ENCODE measurements around the gene IPO4. TPM values are rescaled to one million over a fixed set of nuclear protein-coding genes. Genes with fewer than 3 reads are reported as not detected.

IPO4 gene
- total and polyA plus RNA-seq, 2 of the 13 experiments (the other 11 are each of a cell fraction or from before 2014, with no cell fraction given), result 39.0 to 179 TPM

GRCh38 chr14:24138396-24139271 is 50.0 kb downstream of the IPO4 start (continued):
- TF ChIP-seq, protein P1, sequence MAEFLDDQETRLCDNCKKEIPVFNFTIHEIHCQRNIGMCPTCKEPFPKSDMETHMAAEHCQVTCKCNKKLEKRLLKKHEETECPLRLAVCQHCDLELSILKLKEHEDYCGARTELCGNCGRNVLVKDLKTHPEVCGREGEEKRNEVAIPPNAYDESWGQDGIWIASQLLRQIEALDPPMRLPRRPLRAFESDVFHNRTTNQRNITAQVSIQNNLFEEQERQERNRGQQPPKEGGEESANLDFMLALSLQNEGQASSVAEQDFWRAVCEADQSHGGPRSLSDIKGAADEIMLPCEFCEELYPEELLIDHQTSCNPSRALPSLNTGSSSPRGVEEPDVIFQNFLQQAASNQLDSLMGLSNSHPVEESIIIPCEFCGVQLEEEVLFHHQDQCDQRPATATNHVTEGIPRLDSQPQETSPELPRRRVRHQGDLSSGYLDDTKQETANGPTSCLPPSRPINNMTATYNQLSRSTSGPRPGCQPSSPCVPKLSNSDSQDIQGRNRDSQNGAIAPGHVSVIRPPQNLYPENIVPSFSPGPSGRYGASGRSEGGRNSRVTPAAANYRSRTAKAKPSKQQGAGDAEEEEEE (CRISPR knock-in tag; IDR thresholded peaks at IDR 0.05; ENCODE audit: borderline replicate concordance), result no peak
- TF ChIP-seq SETDB1 (CRISPR knock-in tag; IDR thresholded peaks at IDR 0.05; ENCODE audit: borderline replicate concordance), result no peak
- no peak for TF ChIP-seq SMAD9 (CRISPR knock-in tag; IDR thresholded peaks at IDR 0.05)
- no peak for TF ChIP-seq ZNF224 (CRISPR knock-in tag; IDR thresholded peaks at IDR 0.05)
- TF ChIP-seq DMAP1 (CRISPR knock-in tag; IDR thresholded peaks at IDR 0.05), result no peak
- TF ChIP-seq MTA1 (CRISPR knock-in tag; IDR thresholded peaks at IDR 0.05; ENCODE audit: borderline replicate concordance), result peak; percentile 49; the same call in 1 of the 2 replicates
- TF ChIP-seq ONECUT2 (CRISPR knock-in tag; IDR thresholded peaks at IDR 0.05), result no peak
- TF ChIP-seq, protein P2, sequence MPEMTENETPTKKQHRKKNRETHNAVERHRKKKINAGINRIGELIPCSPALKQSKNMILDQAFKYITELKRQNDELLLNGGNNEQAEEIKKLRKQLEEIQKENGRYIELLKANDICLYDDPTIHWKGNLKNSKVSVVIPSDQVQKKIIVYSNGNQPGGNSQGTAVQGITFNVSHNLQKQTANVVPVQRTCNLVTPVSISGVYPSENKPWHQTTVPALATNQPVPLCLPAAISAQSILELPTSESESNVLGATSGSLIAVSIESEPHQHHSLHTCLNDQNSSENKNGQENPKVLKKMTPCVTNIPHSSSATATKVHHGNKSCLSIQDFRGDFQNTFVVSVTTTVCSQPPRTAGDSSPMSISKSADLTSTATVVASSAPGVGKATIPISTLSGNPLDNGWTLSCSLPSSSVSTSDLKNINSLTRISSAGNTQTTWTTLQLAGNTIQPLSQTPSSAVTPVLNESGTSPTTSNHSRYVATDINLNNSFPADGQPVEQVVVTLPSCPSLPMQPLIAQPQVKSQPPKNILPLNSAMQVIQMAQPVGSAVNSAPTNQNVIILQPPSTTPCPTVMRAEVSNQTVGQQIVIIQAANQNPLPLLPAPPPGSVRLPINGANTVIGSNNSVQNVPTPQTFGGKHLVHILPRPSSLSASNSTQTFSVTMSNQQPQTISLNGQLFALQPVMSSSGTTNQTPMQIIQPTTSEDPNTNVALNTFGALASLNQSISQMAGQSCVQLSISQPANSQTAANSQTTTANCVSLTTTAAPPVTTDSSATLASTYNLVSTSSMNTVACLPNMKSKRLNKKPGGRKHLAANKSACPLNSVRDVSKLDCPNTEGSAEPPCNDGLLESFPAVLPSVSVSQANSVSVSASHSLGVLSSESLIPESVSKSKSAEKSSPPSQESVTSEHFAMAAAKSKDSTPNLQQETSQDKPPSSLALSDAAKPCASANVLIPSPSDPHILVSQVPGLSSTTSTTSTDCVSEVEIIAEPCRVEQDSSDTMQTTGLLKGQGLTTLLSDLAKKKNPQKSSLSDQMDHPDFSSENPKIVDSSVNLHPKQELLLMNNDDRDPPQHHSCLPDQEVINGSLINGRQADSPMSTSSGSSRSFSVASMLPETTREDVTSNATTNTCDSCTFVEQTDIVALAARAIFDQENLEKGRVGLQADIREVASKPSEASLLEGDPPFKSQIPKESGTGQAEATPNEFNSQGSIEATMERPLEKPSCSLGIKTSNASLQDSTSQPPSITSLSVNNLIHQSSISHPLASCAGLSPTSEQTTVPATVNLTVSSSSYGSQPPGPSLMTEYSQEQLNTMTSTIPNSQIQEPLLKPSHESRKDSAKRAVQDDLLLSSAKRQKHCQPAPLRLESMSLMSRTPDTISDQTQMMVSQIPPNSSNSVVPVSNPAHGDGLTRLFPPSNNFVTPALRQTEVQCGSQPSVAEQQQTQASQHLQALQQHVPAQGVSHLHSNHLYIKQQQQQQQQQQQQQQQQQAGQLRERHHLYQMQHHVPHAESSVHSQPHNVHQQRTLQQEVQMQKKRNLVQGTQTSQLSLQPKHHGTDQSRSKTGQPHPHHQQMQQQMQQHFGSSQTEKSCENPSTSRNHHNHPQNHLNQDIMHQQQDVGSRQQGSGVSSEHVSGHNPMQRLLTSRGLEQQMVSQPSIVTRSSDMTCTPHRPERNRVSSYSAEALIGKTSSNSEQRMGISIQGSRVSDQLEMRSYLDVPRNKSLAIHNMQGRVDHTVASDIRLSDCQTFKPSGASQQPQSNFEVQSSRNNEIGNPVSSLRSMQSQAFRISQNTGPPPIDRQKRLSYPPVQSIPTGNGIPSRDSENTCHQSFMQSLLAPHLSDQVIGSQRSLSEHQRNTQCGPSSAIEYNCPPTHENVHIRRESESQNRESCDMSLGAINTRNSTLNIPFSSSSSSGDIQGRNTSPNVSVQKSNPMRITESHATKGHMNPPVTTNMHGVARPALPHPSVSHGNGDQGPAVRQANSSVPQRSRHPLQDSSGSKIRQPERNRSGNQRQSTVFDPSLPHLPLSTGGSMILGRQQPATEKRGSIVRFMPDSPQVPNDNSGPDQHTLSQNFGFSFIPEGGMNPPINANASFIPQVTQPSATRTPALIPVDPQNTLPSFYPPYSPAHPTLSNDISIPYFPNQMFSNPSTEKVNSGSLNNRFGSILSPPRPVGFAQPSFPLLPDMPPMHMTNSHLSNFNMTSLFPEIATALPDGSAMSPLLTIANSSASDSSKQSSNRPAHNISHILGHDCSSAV (CRISPR knock-in tag; IDR thresholded peaks at IDR 0.05; ENCODE audit: borderline replicate concordance), result no peak
- TF ChIP-seq YY1 (IDR thresholded peaks at IDR 0.05; ENCODE audit: insufficient read depth, insufficient replicate concordance, low read depth, low read length), result no peak
- no peak for TF ChIP-seq THAP7 (CRISPR knock-in tag; IDR thresholded peaks at IDR 0.05)
- TF ChIP-seq, protein P3, sequence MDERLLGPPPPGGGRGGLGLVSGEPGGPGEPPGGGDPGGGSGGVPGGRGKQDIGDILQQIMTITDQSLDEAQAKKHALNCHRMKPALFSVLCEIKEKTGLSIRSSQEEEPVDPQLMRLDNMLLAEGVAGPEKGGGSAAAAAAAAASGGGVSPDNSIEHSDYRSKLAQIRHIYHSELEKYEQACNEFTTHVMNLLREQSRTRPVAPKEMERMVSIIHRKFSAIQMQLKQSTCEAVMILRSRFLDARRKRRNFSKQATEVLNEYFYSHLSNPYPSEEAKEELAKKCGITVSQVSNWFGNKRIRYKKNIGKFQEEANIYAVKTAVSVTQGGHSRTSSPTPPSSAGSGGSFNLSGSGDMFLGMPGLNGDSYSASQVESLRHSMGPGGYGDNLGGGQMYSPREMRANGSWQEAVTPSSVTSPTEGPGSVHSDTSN (CRISPR knock-in tag; IDR thresholded peaks at IDR 0.05), result 0 out of 2 replicates have a peak, but pooled peaks have one; percentile 20
- TF ChIP-seq SPEN (CRISPR knock-in tag; IDR thresholded peaks at IDR 0.05; ENCODE audit: low read depth), result no peak
- TF ChIP-seq BCL6 (CRISPR knock-in tag; IDR thresholded peaks at IDR 0.05), result no peak
- TF ChIP-seq NKX3-1 (CRISPR knock-in tag; IDR thresholded peaks at IDR 0.05), result no peak
- no peak for TF ChIP-seq SP1 (IDR thresholded peaks at IDR 0.05)
- TF ChIP-seq SP1 (CRISPR knock-in tag; IDR thresholded peaks at IDR 0.05), result no peak

Data from HepG2 (cell line).